Measurements from ENCODE around the gene RUFY4.

The RUFY4 gene

DNA sequence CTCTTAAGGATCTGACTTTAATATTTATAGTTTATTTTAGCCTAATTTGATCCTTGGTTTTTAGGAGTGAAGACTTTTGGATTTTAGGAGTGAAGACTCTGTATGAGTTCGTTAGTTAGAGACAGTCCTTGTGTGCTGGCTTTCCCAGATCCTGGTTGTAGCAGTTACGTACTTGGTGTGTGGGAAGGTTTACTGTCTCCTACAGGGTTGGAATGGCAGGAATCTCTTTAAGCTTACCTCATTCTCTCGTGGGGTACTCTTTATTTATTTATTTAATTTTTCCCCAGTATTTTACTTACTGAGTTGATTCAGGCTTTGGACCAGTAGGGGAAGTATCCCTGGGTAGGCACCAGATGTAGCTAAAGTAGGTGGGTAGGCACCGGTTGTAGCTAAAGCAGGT lies 54.9 kb downstream of the RUFY4 start:
- TF ChIP-seq, protein P1, sequence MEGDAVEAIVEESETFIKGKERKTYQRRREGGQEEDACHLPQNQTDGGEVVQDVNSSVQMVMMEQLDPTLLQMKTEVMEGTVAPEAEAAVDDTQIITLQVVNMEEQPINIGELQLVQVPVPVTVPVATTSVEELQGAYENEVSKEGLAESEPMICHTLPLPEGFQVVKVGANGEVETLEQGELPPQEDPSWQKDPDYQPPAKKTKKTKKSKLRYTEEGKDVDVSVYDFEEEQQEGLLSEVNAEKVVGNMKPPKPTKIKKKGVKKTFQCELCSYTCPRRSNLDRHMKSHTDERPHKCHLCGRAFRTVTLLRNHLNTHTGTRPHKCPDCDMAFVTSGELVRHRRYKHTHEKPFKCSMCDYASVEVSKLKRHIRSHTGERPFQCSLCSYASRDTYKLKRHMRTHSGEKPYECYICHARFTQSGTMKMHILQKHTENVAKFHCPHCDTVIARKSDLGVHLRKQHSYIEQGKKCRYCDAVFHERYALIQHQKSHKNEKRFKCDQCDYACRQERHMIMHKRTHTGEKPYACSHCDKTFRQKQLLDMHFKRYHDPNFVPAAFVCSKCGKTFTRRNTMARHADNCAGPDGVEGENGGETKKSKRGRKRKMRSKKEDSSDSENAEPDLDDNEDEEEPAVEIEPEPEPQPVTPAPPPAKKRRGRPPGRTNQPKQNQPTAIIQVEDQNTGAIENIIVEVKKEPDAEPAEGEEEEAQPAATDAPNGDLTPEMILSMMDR (IDR thresholded peaks at IDR 0.05; ENCODE audit: borderline replicate concordance, insufficient read depth, low read depth, low read length): no peak

DNA sequence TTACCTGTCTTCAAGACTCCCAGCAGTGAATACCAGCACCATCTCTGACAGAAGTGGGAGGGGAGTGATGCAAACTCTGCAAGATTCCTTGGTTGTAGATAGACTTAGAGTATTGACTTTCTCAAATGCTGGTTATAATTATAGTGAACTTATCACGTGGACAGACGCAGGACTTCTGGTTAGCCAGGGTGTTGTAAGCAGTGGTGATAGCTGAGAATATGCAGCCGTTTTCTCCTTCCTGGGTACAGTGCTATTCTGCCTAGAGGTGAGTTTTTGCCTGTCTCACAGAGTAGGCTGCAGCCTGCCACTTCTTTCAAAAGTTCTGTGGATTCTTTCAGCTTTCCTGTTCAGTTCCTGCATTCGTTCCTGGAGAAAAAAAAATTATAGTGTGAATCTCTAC lies 56.0 kb downstream of the RUFY4 start:
- TF ChIP-seq, protein P1 (IDR thresholded peaks at IDR 0.05; ENCODE audit: borderline replicate concordance, insufficient read depth, low read depth, low read length): no peak
- no peak overlapping the region for H3K4me3 ChIP-seq (ENCODE audit: low read depth, low read length)

More for the DNA sequence above, 54.9 kb downstream of the RUFY4 start:
- no peak overlapping the region for H3K4me3 ChIP-seq (ENCODE audit: low read depth, low read length)

DNA sequence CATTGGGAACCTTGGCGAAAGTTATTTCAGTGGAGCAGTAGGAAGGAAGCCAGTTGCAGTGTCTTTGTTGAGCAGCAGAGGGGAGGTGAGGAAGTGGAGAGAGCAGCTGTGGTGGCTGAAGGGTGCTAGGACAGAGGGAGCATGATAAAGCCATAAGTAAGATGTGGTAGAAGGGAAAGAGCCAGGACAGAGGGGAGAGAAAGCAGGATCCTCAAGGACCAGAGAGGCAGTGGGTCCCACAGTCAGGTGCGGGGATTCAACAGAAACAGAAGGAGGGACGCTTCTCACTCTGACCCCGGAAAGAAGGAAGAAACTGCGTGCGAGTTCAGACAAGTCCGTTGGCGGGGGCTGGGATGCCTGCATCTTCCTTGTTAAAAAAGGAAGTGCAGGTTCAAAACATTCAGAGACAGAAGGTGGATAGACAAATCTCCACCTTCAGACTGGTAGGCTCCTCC lies 56.6 kb downstream of the RUFY4 start, which contains the start of gene CXCR2:
TSS of gene CXCR2 (plus strand) at position 403 of the 455 bp plus-strand sequence. CDS start 8,774 bp downstream, outside the sequence.
- H3K4me3 ChIP-seq (ENCODE audit: low read depth, low read length): no peak within 1 kb of the TSS
- TF ChIP-seq, protein P1 (IDR thresholded peaks at IDR 0.05; ENCODE audit: borderline replicate concordance, insufficient read depth, low read depth, low read length): 0 out of 2 replicates have a peak, but pooled peaks have one; percentile 5

DNA sequence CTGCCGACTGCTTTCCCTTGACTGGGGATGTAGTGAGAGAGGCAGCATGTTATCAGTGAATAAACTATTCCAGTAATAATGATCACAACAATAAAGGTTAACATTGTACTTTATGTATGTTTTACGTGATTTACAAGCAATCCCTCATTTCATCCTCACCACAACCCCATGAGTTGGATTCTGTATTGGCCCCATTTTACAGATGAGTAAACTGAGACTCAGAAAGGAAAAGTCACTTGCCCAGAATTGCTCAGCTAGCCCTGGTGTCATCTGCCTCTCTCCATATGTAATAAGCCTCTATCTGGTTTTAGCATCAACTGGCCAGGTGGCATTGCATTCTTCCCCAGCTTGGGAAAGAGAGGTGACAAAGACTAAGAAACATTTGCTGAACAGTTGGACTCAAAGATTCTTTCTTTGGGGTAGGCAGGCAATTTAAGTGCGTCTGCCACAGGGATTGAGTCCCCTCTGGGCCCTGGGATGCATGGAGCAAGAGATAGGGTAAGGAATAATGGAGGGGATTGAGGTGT lies 58.9 kb downstream of the RUFY4 start:
- TF ChIP-seq, protein P1 (IDR thresholded peaks at IDR 0.05; ENCODE audit: borderline replicate concordance, insufficient read depth, low read depth, low read length): no peak
- no peak overlapping the region for H3K4me3 ChIP-seq (ENCODE audit: low read depth, low read length)

DNA sequence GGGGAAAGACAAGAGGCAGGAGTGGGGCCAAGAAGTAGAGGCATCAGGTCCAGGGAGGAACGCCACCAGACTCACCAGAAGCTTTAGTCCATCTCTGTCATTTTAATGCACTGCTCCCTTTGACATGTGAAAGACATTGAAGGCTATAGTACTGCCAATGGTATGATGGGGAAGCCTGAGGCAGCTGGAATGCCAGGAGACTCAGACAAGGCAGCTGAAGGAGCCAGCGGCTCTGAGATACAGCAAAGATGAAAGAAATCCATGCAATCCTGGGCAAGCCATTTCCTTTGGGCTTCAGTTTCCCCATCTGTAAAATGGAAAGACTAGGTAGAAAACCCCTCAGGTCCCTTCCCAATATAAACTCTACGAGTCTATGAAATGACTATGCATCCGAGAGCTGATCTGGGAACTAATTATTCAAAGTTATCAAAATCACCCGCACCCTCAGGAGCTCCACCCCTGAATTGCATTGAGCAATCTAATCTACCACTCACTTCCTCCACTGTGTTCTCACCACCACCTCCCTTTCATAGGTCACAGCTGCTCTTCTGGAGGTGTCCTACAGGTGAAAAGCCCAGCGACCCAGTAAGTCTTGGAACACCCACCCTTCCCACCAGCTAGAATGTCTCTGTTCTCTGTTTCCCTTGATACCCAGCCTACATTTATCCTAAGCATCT lies 59.9 kb downstream of the RUFY4 start:
- TF ChIP-seq, protein P1 (IDR thresholded peaks at IDR 0.05; ENCODE audit: borderline replicate concordance, insufficient read depth, low read depth, low read length): no peak
- H3K4me3 ChIP-seq (ENCODE audit: low read depth, low read length): no peak overlapping the region

DNA sequence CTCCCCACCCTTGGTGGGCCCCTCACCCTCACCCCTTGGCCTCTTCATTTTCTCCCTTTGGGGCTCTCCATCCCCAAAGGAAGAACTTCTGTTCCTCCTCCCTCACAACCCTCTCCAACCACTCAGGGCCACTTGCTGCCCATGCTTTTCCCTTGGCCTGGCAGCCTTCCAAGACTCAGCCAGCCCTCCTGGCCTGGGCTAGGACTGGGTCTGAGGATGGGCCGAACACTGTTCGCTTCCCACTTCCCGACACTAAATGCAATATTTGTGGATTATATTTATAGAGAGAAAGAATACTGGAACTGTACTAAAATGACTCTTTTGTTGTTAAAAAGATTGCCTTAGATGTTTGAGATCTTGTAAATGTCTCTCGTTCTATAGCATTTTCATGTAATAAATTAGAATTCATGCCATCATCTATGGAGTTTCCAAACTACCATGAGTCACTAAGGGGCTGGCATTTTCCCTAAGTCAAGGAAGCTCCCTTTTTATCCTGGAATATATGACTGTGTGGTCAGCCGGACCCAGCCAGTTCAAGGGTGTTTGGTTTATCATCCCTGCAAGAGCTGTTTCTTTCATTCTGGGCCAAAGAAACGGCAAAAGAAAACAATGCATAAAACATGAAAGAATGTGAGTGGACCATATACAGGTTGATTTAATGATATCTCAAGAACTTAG lies 60.5 kb downstream of the RUFY4 start:
- TF ChIP-seq, protein P1 (IDR thresholded peaks at IDR 0.05; ENCODE audit: borderline replicate concordance, insufficient read depth, low read depth, low read length): no peak
- no peak overlapping the region for H3K4me3 ChIP-seq (ENCODE audit: low read depth, low read length)
